ENCODE measurements around the gene CMTM1.

Gene CMTM1

GRCh38 chr16:66566051-66566901, at the start of gene CMTM1:
TSS of gene CMTM1 (plus strand) at chr16:66566439. CDS start at chr16:66566514, 75 bp downstream.
- in situ Hi-C loops (cut with HindIII; ENCODE audit: low pct_ligation_motif_present, low pct_unique_long_range_greater_than_20kb, low sequenced_read_pairs): no loop called here
- no peak for DNase-seq

DNA sequence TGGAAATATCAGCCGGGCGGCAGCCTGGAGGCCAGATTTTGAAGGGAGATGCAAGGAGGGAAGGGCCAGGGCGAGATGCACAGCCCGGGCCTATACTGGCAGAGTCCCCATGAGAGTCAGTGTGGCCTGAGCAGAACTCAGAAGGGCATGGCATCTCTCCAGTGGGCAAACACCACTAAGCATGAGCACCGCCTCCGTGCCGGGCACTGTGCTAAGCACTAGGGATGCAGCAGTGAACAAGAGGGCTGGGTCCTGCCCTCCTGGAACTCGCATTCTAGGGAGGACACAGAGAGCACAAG, 49.8 kb upstream of the CMTM1 start:
- in situ Hi-C loops (cut with HindIII; ENCODE audit: low pct_ligation_motif_present, low pct_unique_long_range_greater_than_20kb, low sequenced_read_pairs): no loop called here
- DNase-seq: no peak

DNA sequence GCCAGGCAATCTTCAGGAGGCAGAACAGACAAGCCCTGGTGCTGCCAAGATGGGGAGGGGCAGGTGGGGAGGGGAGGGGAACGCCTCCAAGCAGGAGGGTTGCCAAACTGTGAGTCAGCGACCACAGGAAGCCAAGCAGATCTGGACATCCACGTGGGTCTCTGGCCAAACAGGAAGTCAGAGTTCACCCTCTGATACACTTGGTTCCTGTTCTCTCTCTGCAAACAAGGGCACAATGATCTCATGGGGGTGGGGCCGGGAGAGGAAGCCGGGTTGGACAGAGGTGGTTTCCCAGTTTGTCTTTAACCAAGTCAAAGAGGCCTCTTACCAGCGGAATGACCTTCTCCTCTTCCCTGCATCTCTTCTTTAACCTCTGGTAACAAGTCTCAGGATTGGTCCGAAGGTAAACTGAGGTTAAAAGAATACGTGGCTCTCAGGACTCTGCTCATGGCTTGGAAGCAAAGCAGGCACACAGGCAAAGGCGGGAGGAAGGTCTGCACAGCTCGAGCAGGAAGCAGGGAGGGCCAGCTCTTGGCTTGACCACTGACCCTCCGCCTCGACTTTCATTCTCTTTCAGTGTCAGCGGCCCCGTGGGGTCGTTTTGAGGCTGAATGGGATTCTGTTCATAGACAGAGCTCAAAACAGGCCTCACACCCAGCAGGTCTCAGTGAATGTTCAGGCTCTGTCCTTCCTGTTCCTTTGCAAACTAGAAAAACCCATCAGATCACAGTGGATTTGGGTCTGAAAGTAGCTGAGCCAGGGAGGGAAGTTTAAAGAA, 49.2 kb upstream of the CMTM1 start:
- peak; percentile 100 for DNase-seq

GRCh38 chr16:66517586-66518263, 48.5 kb upstream of the CMTM1 start:
- no peak for DNase-seq
- in situ Hi-C loops (cut with HindIII; ENCODE audit: low pct_ligation_motif_present, low pct_unique_long_range_greater_than_20kb, low sequenced_read_pairs): no loop called here

More for the DNA sequence above, 49.2 kb upstream of the CMTM1 start:
- in situ Hi-C loops (cut with HindIII; ENCODE audit: low pct_ligation_motif_present, low pct_unique_long_range_greater_than_20kb, low sequenced_read_pairs): no loop called here

GRCh38 chr16:66519482-66520373, 46.5 kb upstream of the CMTM1 start:
- in situ Hi-C loops (cut with HindIII; ENCODE audit: low pct_ligation_motif_present, low pct_unique_long_range_greater_than_20kb, low sequenced_read_pairs): no loop called here
- DNase-seq: no peak

- in situ Hi-C loops (cut with HindIII; ENCODE audit: low pct_ligation_motif_present, low pct_unique_long_range_greater_than_20kb, low sequenced_read_pairs): no loop called here
These were observed 45.7 kb upstream of the CMTM1 start for GRCh38 chr16:66520406-66521170.

GRCh38 chr16:66521252-66521713, 45.0 kb upstream of the CMTM1 start:
- DNase-seq: no peak
- in situ Hi-C loops (cut with HindIII; ENCODE audit: low pct_ligation_motif_present, low pct_unique_long_range_greater_than_20kb, low sequenced_read_pairs): no loop called here

More at GRCh38 chr16:66520406-66521170, 45.7 kb upstream of the CMTM1 start:
- DNase-seq: no peak

DNA sequence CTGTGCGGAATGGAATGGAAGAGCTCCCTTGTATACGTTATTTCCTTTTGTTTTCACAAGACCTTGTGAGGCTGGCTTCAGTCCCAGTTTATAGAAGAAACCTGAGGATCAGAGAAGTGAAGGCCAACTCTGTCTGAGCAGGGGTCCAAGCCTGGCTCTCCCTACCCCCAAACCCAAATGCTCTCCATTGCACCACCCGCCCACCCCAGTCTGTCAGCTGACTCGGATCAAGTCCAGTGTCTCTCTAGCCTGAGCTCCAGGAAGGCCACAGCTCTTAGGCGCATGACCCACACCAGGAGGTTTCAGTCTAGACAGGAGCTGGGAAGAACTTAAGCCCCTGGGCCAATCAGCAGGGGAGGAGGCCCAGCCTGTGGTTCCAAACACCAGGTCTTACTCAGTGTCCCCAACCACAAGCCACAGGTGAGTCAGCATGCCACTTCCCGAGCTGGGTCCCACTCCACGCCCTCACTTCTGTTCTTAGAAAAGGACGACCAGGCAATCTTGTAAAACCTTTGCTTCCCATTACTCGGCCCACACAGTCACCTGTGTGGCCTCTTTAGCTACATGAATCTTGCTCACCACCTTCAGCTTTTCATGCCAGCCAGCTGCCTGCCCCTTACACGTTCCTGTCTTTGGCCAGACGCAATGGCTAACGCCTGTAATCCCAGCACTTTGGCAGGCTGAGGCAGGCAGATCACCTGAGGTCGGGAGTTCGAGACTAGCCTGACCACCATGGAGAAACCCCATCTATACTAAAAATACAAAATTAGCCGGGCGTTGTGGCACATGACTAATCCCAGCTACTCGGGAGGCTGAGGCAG, 44.1 kb upstream of the CMTM1 start:
- peak; percentile 85 for DNase-seq
- in situ Hi-C loops (cut with HindIII; ENCODE audit: low pct_ligation_motif_present, low pct_unique_long_range_greater_than_20kb, low sequenced_read_pairs): no loop called here

GRCh38 chr16:66522816-66523590, 43.2 kb upstream of the CMTM1 start:
- no peak for DNase-seq

GRCh38 chr16:66523861-66524354, 42.3 kb upstream of the CMTM1 start:
- no peak for DNase-seq
- in situ Hi-C loops (cut with HindIII; ENCODE audit: low pct_ligation_motif_present, low pct_unique_long_range_greater_than_20kb, low sequenced_read_pairs): no loop called here

More at GRCh38 chr16:66522816-66523590, 43.2 kb upstream of the CMTM1 start:
- in situ Hi-C loops (cut with HindIII; ENCODE audit: low pct_ligation_motif_present, low pct_unique_long_range_greater_than_20kb, low sequenced_read_pairs): no loop called here

- in situ Hi-C loops (cut with HindIII; ENCODE audit: low pct_ligation_motif_present, low pct_unique_long_range_greater_than_20kb, low sequenced_read_pairs): no loop called here
These were observed 41.6 kb upstream of the CMTM1 start for GRCh38 chr16:66524601-66525164.

DNA sequence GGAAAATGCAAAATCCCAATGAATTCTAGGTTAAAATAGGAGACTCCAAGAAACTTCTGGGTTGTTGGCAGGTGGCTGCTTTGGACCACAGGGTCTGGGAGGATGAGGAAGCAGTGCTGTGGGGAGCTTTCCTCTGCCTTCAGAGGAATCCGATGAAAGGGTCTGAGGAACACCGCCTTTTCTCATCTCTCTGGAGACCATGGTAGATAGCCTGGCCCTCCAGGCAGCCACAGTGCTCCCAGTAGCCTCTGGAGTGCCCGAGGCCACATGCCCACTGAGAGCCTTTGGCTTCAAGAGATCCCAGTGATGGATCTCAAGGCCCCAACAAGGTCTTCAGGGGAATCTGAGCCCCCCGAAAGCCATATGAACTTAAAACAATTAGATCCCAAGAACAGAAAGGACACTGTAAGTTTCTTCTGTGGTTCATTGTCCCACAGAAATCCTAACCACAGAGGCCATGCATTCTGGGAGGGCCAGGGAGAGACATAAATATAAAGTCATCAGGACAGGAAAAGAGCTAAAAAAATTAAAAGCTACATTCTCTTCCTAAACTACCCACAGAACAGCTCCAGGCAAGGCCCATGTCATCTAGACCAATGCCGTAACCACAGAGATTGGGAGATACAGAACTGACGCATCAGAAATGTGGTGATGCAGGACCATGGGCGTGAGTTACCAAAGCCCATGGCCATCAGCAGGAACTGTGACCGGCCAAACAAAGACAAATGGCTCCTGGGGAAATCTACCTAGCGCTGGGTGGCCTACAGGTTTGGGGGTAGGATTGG, 40.7 kb upstream of the CMTM1 start:
- in situ Hi-C loops (cut with HindIII; ENCODE audit: low pct_ligation_motif_present, low pct_unique_long_range_greater_than_20kb, low sequenced_read_pairs): no loop called here
- no peak for DNase-seq

More at GRCh38 chr16:66524601-66525164, 41.6 kb upstream of the CMTM1 start:
- DNase-seq: no peak

GRCh38 chr16:66528294-66528693, 37.9 kb upstream of the CMTM1 start:
- DNase-seq: no peak
- in situ Hi-C loops (cut with HindIII; ENCODE audit: low pct_ligation_motif_present, low pct_unique_long_range_greater_than_20kb, low sequenced_read_pairs): no loop called here

DNA sequence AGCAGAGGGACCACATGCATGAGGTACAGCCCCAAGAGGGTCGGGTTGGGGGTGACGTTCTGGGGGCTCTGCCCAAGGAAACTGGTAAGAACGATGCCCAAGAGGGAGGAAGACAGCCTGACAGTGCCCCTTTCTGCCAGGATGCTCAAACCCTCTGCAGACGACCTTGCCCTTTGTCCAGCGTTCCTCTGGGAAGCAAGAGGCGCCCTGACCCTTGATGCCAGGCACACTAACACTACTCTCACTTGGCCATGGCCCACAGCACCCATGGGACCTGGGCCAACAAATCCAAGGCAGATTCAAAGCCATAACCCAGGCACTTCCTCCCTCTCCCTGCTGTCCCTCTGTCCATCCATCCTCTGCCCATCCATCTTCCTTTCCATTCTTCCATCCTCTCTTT, 36.8 kb upstream of the CMTM1 start:
- no peak for DNase-seq
- in situ Hi-C loops (cut with HindIII; ENCODE audit: low pct_ligation_motif_present, low pct_unique_long_range_greater_than_20kb, low sequenced_read_pairs): no loop called here

GRCh38 chr16:66534376-66534799, 31.9 kb upstream of the CMTM1 start:
- in situ Hi-C loops (cut with HindIII; ENCODE audit: low pct_ligation_motif_present, low pct_unique_long_range_greater_than_20kb, low sequenced_read_pairs): no loop called here

More at GRCh38 chr16:66534376-66534799, 31.9 kb upstream of the CMTM1 start:
- no peak for DNase-seq
